Measurements from ENCODE around the gene FGF6.
"Not testable (repeated sequence)": the region's sequence is repeated elsewhere in the genome, so short reads cannot be mapped to it uniquely, and the experiment has no call there.

Gene FGF6

DNA sequence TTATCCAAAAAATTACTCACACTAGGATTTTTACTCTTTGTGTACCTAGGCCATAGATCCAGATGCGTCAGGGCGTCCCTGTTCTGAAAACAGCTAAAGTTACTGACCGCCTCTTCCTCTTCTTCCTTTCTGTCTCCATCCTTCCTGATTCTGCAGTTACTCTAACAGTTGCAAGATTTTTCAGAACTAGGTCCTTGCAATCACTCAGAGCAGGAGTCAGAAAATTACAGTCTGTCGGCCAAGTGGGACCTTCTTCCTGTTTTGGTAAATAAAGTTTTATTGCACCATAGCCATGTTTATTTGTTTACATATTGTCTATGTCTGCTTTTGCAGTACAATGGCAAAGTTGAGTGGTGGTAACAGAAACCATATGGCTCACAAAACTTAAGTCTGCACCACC lies 25.6 kb upstream of the FGF6 start:
- Histone ChIP-seq H3K4me3 (ENCODE audit: low read depth, low read length) (no peak overlapping the region), H3K9me3 (ENCODE audit: control insufficient read depth, insufficient read depth, low read depth, low read length) (no peaks in the 10 kb centered on the region), H3K27me3 (ENCODE audit: control insufficient read depth, insufficient read depth, low read length) (no peaks in the 10 kb centered on the region), H3K27ac (ENCODE audit: low read depth, low read length) (no peak overlapping the region), H3K9ac (ENCODE audit: low read length) (no peak overlapping the region), H3K36me3 (ENCODE audit: control insufficient read depth, insufficient read depth, low read length) (no peaks in the 10 kb centered on the region), H3K4me1 (ENCODE audit: control insufficient read depth, insufficient read depth, low read length) (no peaks in the 10 kb centered on the region)

DNA sequence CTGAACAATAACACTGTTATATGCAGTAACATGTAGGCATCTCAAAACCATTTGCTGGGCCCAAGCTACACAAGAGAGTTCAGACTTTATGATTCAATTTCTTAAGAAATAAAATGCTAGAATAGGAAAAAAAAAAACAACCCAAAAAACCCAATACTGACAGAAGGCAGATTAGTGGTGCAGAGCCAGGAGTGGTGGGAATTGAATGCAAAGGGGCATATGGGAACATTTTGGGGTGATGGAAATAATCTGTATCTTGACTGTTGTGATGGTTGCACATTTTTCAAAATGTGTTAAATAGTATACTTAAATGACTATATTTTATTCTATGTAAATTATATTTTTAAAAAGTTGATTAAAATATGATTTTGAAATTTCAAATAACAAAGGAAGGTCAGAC lies 23.4 kb upstream of the FGF6 start:
- H3K9me3 ChIP-seq (ENCODE audit: control insufficient read depth, insufficient read depth, low read depth, low read length): no peaks in the 10 kb centered on the region
- H3K4me1 ChIP-seq (ENCODE audit: control insufficient read depth, insufficient read depth, low read length): no peaks in the 10 kb centered on the region
- H3K4me3 ChIP-seq (ENCODE audit: low read depth, low read length): no peak overlapping the region
- no peak overlapping the region for H3K9ac ChIP-seq (ENCODE audit: low read length)
- no peaks in the 10 kb centered on the region for H3K27me3 ChIP-seq (ENCODE audit: control insufficient read depth, insufficient read depth, low read length)
- no peak overlapping the region for H3K27ac ChIP-seq (ENCODE audit: low read depth, low read length)
- H3K36me3 ChIP-seq (ENCODE audit: control insufficient read depth, insufficient read depth, low read length): no peaks in the 10 kb centered on the region

DNA sequence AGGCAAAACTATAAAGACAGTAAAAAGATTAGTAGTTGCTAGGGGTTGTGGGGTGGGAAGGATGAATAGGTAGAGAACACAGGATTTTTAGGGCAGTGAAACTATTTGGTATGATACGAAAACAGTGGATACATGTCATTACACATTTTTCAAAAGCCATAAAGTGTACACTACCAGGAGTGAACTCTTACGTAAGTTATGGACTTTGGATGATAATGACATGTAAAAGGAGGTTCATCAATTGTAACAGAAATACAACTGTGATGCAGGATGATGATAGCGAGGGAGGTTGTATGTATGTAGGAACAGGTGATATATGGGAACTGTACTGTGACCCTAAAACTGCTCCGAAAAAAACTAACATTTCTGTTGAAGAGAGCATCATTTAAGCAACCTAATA lies 15.1 kb upstream of the FGF6 start:
- H3K4me3 ChIP-seq (ENCODE audit: low read depth, low read length): no peak overlapping the region
- no peaks in the 10 kb centered on the region for H3K27me3 ChIP-seq (ENCODE audit: control insufficient read depth, insufficient read depth, low read length)
- H3K27ac ChIP-seq (ENCODE audit: low read depth, low read length): no peak overlapping the region
- H3K4me1 ChIP-seq (ENCODE audit: control insufficient read depth, insufficient read depth, low read length): no peaks in the 10 kb centered on the region
- no peak overlapping the region for H3K9ac ChIP-seq (ENCODE audit: low read length)
- no peaks in the 10 kb centered on the region for H3K36me3 ChIP-seq (ENCODE audit: control insufficient read depth, insufficient read depth, low read length)
- H3K9me3 ChIP-seq (ENCODE audit: control insufficient read depth, insufficient read depth, low read depth, low read length): no peaks in the 10 kb centered on the region

DNA sequence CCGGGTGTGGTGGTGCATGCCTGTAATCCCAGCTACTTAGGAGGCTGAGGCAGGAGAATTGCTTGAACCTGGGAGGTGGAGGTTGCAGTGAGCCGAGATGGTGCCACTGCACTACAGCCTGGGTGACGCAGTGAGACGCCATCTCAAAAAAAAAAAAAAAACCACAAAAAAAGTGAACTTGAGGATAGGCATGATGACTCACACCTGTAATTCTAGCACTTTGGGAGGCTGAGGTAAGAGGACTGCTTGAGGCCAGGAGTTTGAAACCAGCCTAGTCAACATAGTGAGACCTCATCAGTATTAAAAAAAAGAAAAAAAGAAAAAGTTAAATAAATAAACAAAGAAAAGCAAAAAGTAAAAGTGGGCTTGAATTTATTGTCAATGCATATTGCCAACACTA lies 10.2 kb upstream of the FGF6 start:
- not testable (repeated sequence) for H3K27me3 ChIP-seq (ENCODE audit: control insufficient read depth, insufficient read depth, low read length); H3K9ac ChIP-seq (ENCODE audit: low read length); H3K27ac ChIP-seq (ENCODE audit: low read depth, low read length); H3K9me3 ChIP-seq (ENCODE audit: control insufficient read depth, insufficient read depth, low read depth, low read length); H3K4me3 ChIP-seq (ENCODE audit: low read depth, low read length); H3K36me3 ChIP-seq (ENCODE audit: control insufficient read depth, insufficient read depth, low read length)
- H3K4me1 ChIP-seq (ENCODE audit: control insufficient read depth, insufficient read depth, low read length): peaks cover 17% of the 10 kb centered on the region

DNA sequence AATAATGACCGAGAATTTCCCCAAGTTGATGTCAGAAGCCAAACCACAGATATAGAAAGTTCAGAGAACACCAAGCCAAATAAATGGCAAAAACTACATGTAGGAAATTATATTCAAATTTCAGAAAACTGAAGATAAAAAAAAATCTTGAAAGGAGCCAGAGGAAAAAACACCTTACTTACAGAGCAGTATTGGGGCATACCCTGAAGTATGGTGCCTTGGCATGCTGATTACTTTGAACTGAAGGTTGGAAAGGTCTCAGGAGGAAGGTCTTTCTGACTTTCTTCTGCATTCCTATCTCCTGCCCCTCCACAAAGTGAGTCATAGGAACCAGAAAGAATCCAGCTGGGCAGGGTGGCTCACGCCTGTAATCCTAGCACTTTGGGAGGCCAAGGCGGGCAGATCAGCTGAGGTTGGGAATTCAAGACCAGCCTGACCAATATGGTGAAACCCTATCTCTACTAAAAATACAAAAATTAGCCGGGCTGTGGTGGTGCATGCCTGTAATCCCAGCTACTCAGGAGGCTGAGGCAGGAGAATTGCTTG lies 8.8 kb upstream of the FGF6 start:
- H3K4me3 ChIP-seq (ENCODE audit: low read depth, low read length): no peak overlapping the region
- no peaks in the 10 kb centered on the region for H3K9me3 ChIP-seq (ENCODE audit: control insufficient read depth, insufficient read depth, low read depth, low read length)
- peaks cover 31% of the 10 kb centered on the region for H3K4me1 ChIP-seq (ENCODE audit: control insufficient read depth, insufficient read depth, low read length)
- H3K9ac ChIP-seq (ENCODE audit: low read length): no peak overlapping the region
- H3K36me3 ChIP-seq (ENCODE audit: control insufficient read depth, insufficient read depth, low read length): no peaks in the 10 kb centered on the region
- no peak overlapping the region for H3K27ac ChIP-seq (ENCODE audit: low read depth, low read length)
- H3K27me3 ChIP-seq (ENCODE audit: control insufficient read depth, insufficient read depth, low read length): no peaks in the 10 kb centered on the region

DNA sequence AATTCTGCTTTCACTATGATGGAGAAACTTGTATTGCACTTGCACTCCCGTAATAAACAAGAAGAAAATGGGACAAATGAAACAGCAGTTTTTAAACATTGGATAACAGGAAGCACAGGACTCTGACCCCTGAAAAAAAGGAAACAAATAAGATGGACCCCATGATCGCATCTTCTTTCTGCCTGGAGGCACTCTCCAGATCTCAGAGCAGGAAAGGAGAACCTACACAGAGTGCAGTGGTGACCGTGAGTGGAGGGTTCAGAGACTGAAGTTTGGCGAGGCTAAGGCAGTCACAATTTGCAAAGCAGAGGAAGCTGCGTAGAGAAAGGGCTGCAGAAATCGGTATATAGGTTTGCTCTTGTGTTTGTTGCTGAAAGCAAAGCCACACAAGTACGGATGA lies 6.1 kb upstream of the FGF6 start:
- H3K27me3 ChIP-seq (ENCODE audit: control insufficient read depth, insufficient read depth, low read length): no peaks in the 10 kb centered on the region
- H3K9ac ChIP-seq (ENCODE audit: low read length): peak overlapping the region; percentile 3
- H3K4me1 ChIP-seq (ENCODE audit: control insufficient read depth, insufficient read depth, low read length): peaks cover 33% of the 10 kb centered on the region
- H3K4me3 ChIP-seq (ENCODE audit: low read depth, low read length): no peak overlapping the region
- H3K27ac ChIP-seq (ENCODE audit: low read depth, low read length): no peak overlapping the region
- no peaks in the 10 kb centered on the region for H3K9me3 ChIP-seq (ENCODE audit: control insufficient read depth, insufficient read depth, low read depth, low read length)
- no peaks in the 10 kb centered on the region for H3K36me3 ChIP-seq (ENCODE audit: control insufficient read depth, insufficient read depth, low read length)

DNA sequence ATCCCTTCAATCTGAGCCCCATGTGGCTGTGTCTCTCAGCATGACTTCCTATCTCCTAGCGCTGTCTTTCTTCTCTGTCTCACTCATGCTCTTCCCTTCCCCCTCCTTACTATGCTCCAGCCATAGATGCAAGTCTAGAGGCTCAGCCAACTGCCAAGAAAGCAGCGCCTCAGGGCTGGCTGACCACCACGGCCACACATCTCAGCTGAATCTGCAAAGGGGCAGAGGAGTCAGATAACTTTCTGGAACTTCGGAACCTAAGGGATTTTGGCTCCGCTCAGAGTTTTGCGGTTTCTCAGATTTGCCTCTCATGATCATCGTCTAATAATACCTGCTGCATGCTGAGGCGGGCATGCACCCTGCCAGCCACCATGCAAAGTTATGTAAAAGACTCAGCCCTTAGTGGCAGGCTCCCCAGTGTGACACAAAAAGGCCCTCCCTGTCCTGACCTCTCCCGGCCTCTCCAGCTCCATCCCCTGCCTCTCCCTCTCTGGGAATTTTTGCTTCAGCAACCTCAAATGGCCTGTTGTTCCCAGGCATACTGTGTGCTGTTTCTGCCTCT lies 5.0 kb upstream of the FGF6 start:
- Histone ChIP-seq H3K4me1 (ENCODE audit: control insufficient read depth, insufficient read depth, low read length) (peaks cover 33% of the 10 kb centered on the region), H3K36me3 (ENCODE audit: control insufficient read depth, insufficient read depth, low read length) (no peaks in the 10 kb centered on the region), H3K9ac (ENCODE audit: low read length) (peak overlapping the region; percentile 8), H3K27ac (ENCODE audit: low read depth, low read length) (peak overlapping the region; percentile 26; the same call in 1 of the 2 replicates), H3K9me3 (ENCODE audit: control insufficient read depth, insufficient read depth, low read depth, low read length) (no peaks in the 10 kb centered on the region; the same call in 1 of the 2 replicates), H3K4me3 (ENCODE audit: low read depth, low read length) (peak overlapping the region; percentile 11), H3K27me3 (ENCODE audit: control insufficient read depth, insufficient read depth, low read length) (no peaks in the 10 kb centered on the region)

DNA sequence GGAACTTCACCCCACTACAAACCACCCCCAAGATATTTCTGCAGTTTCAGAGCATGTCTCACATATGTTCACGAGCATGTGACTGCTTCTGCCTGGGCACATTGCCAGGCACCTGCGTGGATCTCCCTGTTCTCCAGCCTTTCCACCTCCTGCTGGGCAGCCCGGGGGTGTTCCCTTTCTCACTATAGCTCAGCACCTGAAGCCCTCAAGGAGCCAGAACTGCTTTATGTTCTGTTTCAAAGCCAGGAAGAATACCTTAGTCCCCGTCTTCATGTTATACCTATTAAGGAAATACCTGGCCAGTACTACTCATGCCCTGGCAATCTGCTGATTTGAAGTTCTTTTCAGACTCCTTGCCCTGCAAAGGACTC lies 4.2 kb upstream of the FGF6 start:
- no peaks in the 10 kb centered on the region for H3K36me3 ChIP-seq (ENCODE audit: control insufficient read depth, insufficient read depth, low read length)
- peaks cover 33% of the 10 kb centered on the region for H3K4me1 ChIP-seq (ENCODE audit: control insufficient read depth, insufficient read depth, low read length)
- no peaks in the 10 kb centered on the region; the same call in 1 of the 2 replicates for H3K9me3 ChIP-seq (ENCODE audit: control insufficient read depth, insufficient read depth, low read depth, low read length)
- H3K27ac ChIP-seq (ENCODE audit: low read depth, low read length): peak overlapping the region; percentile 26; the same call in 1 of the 2 replicates
- peak overlapping the region; percentile 8 for H3K9ac ChIP-seq (ENCODE audit: low read length)
- H3K4me3 ChIP-seq (ENCODE audit: low read depth, low read length): peak overlapping the region; percentile 11; the same call in 1 of the 2 replicates
- H3K27me3 ChIP-seq (ENCODE audit: control insufficient read depth, insufficient read depth, low read length): no peaks in the 10 kb centered on the region

DNA sequence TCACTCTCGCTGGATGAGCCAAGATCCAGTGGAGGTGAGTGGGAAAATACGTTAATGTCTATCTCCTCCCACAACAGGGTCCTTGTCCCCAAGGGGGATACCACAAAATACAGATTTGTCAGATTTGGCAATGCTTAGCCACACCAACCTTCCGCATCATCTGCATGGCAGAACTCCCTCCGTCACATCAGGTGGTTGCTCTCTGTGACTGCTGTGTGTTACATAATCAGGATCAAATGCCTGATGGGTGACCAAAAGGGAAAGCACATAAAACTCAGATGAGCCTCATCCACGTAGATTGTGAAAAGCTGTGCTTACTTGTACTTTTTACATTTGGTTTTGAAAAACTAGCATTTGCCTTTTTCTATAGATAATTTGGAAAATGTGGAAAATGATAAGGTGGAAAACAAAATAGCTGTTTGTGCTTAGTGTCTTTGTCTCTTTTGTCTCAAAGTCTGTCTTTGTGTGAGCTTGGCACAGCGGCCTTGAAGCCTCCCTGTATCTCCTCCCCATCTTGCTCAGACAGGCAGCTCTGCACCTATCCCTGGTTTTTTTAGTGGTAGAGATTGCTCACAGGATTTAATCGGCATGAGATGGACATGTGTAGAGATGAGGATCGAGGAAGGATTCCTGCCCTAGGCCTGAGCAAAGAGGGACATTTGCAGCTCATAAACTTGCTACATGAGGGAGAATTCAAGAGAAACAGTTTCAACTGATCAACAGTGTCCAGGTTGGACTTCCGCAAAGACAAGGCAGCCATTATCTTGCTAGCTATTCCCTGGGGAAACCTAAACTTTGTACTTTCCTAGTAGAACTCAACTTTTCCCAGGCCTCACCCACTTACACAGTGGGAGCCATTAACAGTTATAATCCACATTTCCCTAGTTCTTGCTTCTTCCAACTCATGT lies 3.6 kb upstream of the FGF6 start:
- H3K9ac ChIP-seq (ENCODE audit: low read length): no peak overlapping the region
- no peak overlapping the region for H3K4me3 ChIP-seq (ENCODE audit: low read depth, low read length)
- H3K9me3 ChIP-seq (ENCODE audit: control insufficient read depth, insufficient read depth, low read depth, low read length): no peaks in the 10 kb centered on the region; the same call in 1 of the 2 replicates
- no peaks in the 10 kb centered on the region for H3K27me3 ChIP-seq (ENCODE audit: control insufficient read depth, insufficient read depth, low read length)
- H3K27ac ChIP-seq (ENCODE audit: low read depth, low read length): peak overlapping the region; percentile 18; the same call in 1 of the 2 replicates
- peaks cover 34% of the 10 kb centered on the region for H3K4me1 ChIP-seq (ENCODE audit: control insufficient read depth, insufficient read depth, low read length)
- H3K36me3 ChIP-seq (ENCODE audit: control insufficient read depth, insufficient read depth, low read length): no peaks in the 10 kb centered on the region

DNA sequence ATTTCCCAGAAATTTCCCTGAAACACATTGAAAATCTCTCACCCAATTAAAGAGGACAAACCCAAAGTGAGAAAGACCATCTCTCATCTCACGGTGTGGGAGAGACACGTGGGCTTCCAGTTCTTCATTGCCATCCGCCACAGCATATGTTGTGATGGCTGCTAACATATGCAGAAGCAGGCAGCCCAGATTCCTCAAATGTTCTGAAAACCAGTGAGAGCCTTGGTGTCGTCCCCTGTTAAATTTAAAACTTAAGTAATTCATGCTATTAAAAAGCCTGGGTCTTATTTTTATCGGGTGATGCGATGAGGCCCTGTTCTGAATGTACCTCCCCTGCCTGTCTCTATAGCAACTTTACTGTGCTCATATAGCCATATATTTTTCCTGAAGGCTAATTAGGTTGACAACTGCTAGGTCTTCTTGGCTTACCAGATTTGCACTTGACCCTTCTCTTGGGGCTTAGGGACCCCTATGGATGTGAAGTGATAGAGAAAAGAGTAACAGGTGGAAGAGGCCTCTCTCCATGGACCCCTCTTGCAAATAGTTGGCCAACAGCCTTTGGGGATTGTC lies 2.8 kb upstream of the FGF6 start:
- Histone ChIP-seq H3K4me3 (ENCODE audit: low read depth, low read length) (no peak overlapping the region), H3K36me3 (ENCODE audit: control insufficient read depth, insufficient read depth, low read length) (no peaks in the 10 kb centered on the region), H3K27ac (ENCODE audit: low read depth, low read length) (no peak overlapping the region), H3K4me1 (ENCODE audit: control insufficient read depth, insufficient read depth, low read length) (peaks cover 40% of the 10 kb centered on the region), H3K9ac (ENCODE audit: low read length) (no peak overlapping the region), H3K9me3 (ENCODE audit: control insufficient read depth, insufficient read depth, low read depth, low read length) (no peaks in the 10 kb centered on the region; the same call in 1 of the 2 replicates), H3K27me3 (ENCODE audit: control insufficient read depth, insufficient read depth, low read length) (no peaks in the 10 kb centered on the region)

DNA sequence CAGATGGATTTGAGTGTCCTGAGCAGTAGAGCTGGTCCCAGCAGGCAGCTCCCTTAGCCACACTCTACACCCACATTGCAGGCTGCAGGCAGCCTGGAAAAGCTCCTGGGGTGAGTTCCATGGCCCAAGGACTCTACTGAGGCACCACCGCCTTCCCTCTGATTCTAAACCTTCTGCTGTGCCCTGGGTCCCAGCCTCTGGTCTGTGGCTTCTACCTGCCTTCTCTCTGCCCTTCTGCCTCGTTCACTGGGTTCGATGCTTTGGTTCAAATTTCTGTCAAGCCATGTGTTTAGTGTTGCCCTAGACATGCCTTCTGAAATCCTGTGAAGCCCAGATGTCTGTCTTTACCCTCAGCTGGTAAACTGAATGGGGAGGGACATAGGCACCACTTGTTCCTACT lies 1.5 kb upstream of the FGF6 start:
- Histone ChIP-seq H3K27me3 (ENCODE audit: control insufficient read depth, insufficient read depth, low read length) (no peaks in the 10 kb centered on the region), H3K4me1 (ENCODE audit: control insufficient read depth, insufficient read depth, low read length) (peaks cover 45% of the 10 kb centered on the region), H3K4me3 (ENCODE audit: low read depth, low read length) (no peak overlapping the region)

More for the DNA sequence above, 1.5 kb upstream of the FGF6 start:
- Histone ChIP-seq H3K9me3 (ENCODE audit: control insufficient read depth, insufficient read depth, low read depth, low read length) (no peaks in the 10 kb centered on the region; the same call in 1 of the 2 replicates), H3K9ac (ENCODE audit: low read length) (no peak overlapping the region), H3K36me3 (ENCODE audit: control insufficient read depth, insufficient read depth, low read length) (no peaks in the 10 kb centered on the region), H3K27ac (ENCODE audit: low read depth, low read length) (no peak overlapping the region)

Measured in HUES6 (cell line).